ENCODE data around the gene CCDC89. TPM values are rescaled to one million over a fixed set of nuclear protein-coding genes. Genes with fewer than 3 reads are reported as not detected.

CCDC89 gene
- total and polyA plus RNA-seq, 7 donors = 0.46 to 3.0 (median 1.3) TPM; not detected in 1

DNA sequence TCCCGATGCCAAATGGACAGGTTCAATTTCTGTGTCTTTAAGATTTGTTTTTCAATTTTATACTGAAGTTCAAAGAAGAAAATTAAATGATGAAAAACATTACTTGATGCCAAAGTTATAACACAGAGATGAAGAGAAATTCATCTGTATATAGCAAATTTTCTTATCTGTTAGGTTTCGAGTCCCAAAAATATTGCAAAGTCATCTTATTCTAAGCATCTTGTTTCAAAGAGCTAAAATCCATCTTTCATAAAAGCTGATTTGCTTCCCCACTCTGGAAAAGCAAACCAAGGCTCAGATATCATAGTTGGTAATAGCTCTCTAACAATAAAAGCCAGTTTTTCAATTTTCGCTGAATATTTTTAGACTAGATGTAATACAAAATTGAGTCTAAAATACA is 19.0 kb upstream of the CCDC89 start:
- H3K27ac ChIP-seq = no peak overlapping the region
- H3K27me3 ChIP-seq = no peaks in the 10 kb centered on the region
- no peaks in the 10 kb centered on the region for H3K9me3 ChIP-seq
- H3K36me3 ChIP-seq = no peaks in the 10 kb centered on the region
- no peaks in the 10 kb centered on the region for H3K4me1 ChIP-seq
- intact Hi-C loops (cut with DNase I) = no loop called here
- no peak for DNase-seq
- TF ChIP-seq POLR2A (IDR thresholded peaks at IDR 0.05) (no peak), EP300 (IDR thresholded peaks at IDR 0.05) (no peak), POLR2AphosphoS5 (IDR thresholded peaks at IDR 0.05) (no peak)
- TF ChIP-seq, protein P1, sequence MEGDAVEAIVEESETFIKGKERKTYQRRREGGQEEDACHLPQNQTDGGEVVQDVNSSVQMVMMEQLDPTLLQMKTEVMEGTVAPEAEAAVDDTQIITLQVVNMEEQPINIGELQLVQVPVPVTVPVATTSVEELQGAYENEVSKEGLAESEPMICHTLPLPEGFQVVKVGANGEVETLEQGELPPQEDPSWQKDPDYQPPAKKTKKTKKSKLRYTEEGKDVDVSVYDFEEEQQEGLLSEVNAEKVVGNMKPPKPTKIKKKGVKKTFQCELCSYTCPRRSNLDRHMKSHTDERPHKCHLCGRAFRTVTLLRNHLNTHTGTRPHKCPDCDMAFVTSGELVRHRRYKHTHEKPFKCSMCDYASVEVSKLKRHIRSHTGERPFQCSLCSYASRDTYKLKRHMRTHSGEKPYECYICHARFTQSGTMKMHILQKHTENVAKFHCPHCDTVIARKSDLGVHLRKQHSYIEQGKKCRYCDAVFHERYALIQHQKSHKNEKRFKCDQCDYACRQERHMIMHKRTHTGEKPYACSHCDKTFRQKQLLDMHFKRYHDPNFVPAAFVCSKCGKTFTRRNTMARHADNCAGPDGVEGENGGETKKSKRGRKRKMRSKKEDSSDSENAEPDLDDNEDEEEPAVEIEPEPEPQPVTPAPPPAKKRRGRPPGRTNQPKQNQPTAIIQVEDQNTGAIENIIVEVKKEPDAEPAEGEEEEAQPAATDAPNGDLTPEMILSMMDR (IDR thresholded peaks at IDR 0.05) = no peak
- 97 to 98% methylated on average over 3 of the region's 3 CpGs for WGBS, 2 donors
- no peak overlapping the region for H3K4me3 ChIP-seq

DNA sequence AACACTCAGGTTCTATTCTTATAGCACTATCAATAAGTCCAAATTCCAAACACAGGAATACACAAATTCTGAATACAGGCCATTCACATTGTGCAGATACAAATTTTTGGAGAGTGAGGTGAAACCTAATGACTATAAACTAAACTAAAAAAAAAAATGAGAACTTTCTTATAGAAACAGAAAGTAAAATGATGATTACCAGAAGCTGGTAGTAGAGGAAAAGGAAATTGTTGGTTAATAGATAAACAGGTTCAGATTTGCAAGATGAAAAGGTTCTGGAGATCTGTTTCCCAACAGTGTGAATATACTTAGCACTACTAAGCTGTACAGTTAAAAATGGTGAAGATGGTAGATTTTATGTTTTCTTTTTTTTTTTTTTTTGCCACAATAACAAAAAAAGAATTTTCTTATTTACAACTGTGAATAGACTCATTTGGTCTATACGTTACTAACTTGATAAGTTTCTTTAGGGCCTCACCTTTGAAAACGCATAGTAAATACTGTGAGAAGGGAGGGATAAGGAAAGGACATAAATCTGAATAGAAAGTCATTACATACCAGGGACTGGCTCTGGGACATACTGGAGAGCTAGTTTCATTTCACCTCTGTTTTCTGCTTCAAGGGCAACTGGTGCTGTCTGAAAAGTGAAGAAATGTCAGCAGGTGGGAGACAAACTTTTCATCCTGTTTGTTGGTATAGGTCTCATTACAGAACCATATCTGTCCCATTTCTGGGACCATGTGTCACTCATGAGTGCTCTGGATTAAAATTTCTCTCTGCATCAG is 14.2 kb upstream of the CCDC89 start:
- Histone ChIP-seq H3K4me3 (no peak overlapping the region), H3K4me1 (no peaks in the 10 kb centered on the region), H3K36me3 (no peaks in the 10 kb centered on the region), H3K9me3 (no peaks in the 10 kb centered on the region), H3K27ac (no peak overlapping the region), H3K27me3 (no peaks in the 10 kb centered on the region)
- 26 to 57% methylated on average over 2 of the region's 2 CpGs for WGBS, 2 donors
- intact Hi-C loops (cut with DNase I) = no loop called here
- TF ChIP-seq POLR2AphosphoS5 (IDR thresholded peaks at IDR 0.05) (no peak), EP300 (IDR thresholded peaks at IDR 0.05) (no peak), POLR2A (IDR thresholded peaks at IDR 0.05) (no peak)
- TF ChIP-seq, protein P1 (IDR thresholded peaks at IDR 0.05) = no peak
- no peak for DNase-seq

DNA sequence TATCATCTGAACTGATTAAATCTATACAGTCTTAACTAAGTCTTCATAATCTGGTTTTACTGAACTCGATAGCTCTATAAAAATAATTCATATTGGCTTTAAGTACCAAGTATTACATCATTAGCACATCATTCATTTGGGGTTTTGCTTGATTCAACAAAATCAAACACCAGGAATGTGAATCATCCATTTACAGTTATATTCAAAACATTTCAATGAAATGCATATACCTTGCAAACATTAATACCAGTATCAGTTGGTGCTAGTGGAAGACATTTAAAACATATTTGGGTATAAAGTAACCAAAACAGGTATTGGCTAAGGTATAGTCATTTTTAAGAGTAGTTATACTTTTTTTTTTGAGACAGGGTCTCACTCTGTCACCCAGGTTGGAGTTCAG is 12.2 kb upstream of the CCDC89 start:
- no peak overlapping the region for H3K27ac ChIP-seq
- no peaks in the 10 kb centered on the region for H3K9me3 ChIP-seq
- no peaks in the 10 kb centered on the region for H3K4me1 ChIP-seq
- 87 to 97% methylated on average over 1 of the region's 1 CpG for WGBS, 2 donors
- H3K36me3 ChIP-seq = no peaks in the 10 kb centered on the region
- no peak for DNase-seq
- H3K4me3 ChIP-seq = no peak overlapping the region
- H3K27me3 ChIP-seq = no peaks in the 10 kb centered on the region
- TF ChIP-seq POLR2A (IDR thresholded peaks at IDR 0.05) (no peak), EP300 (IDR thresholded peaks at IDR 0.05) (no peak), POLR2AphosphoS5 (IDR thresholded peaks at IDR 0.05) (no peak)
- TF ChIP-seq, protein P1 (IDR thresholded peaks at IDR 0.05) = no peak
- intact Hi-C loops (cut with DNase I) = no loop called here

DNA sequence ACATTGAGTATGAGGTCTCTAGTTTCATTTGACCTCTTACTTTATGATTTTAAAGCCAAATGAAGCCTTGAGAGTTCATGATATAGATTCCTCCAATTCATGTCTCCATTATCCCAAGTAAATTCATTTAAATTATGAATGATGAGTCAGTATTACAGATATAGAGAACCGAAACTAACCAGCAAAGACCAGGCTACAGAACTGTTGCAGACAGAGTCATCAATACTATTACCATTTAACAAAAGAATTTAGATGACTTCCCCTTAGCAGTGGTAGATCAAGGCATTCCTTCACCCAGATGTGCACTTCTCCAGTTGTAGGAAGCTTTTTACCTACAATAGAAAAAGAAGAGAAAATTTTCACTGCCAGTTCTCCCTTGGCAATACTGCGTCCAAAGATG is 11.8 kb upstream of the CCDC89 start:
- no peaks in the 10 kb centered on the region for H3K27me3 ChIP-seq
- TF ChIP-seq POLR2AphosphoS5 (IDR thresholded peaks at IDR 0.05) = no peak
- TF ChIP-seq, protein P1 (IDR thresholded peaks at IDR 0.05) = no peak
- TF ChIP-seq EP300 (IDR thresholded peaks at IDR 0.05) = no peak
- no peak for TF ChIP-seq POLR2A (IDR thresholded peaks at IDR 0.05)
- no peak overlapping the region for H3K27ac ChIP-seq
- no peaks in the 10 kb centered on the region for H3K4me1 ChIP-seq
- 90 to 95% methylated on average over 2 of the region's 2 CpGs for WGBS, 2 donors
- H3K36me3 ChIP-seq = no peaks in the 10 kb centered on the region
- no peak overlapping the region for H3K4me3 ChIP-seq
- no peaks in the 10 kb centered on the region for H3K9me3 ChIP-seq
- intact Hi-C loops (cut with DNase I) = no loop called here
- DNase-seq = no peak

DNA sequence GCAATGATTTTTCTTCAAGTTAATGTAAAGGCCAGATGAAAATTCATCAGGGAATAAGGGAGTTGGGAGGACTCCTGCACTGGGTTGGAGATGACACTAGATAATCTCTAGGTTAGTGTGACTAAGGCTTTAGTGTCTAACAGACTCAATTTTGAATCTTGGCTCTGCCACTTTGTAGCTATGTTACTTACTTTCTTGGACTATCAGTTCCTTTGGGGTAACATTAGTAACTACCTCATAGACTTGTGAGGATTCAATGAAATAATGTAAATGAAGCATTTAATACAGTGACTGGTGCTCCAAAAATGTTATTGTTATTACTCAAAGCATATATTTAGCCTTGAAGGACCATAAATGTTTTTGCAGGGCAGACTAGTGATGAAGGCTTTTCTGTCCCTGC is 9.6 kb upstream of the CCDC89 start:
- no peaks in the 10 kb centered on the region for H3K36me3 ChIP-seq
- H3K27me3 ChIP-seq = no peaks in the 10 kb centered on the region
- H3K4me3 ChIP-seq = no peak overlapping the region
- no peak overlapping the region for H3K27ac ChIP-seq
- intact Hi-C loops (cut with DNase I) = no loop called here
- no peak for DNase-seq
- H3K9me3 ChIP-seq = no peaks in the 10 kb centered on the region
- TF ChIP-seq POLR2AphosphoS5 (IDR thresholded peaks at IDR 0.05) = no peak
- no peaks in the 10 kb centered on the region for H3K4me1 ChIP-seq

Measured in sigmoid colon (tissue), 7 donors.